Measurements from ENCODE around the gene ENTPD7. TPM values are rescaled to one million over a fixed set of nuclear protein-coding genes. Genes with fewer than 3 reads are reported as not detected.

The ENTPD7 gene
- total and polyA plus RNA-seq, 8 donors = 1.2 to 36.2 (median 12.2) TPM; not detected in 1

DNA sequence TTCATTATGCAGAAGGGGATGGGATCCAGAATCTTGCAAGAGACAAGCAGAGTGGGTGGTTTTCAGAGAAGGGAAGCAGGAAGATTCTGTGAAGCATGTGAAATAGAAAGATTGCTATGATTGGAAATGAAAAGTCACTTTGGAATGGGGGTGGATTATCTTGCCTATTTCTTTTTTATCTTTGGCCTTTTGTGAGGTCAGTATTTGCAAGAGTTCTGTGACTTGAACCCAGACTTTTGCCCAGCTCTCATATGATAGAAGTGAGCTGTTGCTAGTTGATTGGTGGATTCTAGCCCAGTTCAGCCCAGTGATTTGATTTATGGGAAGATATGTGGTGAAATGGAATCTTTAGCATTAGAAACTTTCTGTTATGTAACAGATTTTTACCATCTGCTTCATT is 17.1 kb downstream of the ENTPD7 start:
- Histone ChIP-seq H3K36me3 (peaks cover 8 to 46% (median 26%) of the 10 kb centered on the region in 4 donors), H3K4me1 (peaks cover 0 to 24% (median 0%) of the 10 kb centered on the region in 4 donors), H3K9me3 (no peaks in the 10 kb centered on the region), H3K4me3 (no peak overlapping the region), H3K27me3 (no peaks in the 10 kb centered on the region), H3K27ac (peak overlapping the region in 1 of 5 donors; percentile 15)
- intact Hi-C loops (cut with DNase I; ENCODE audit: low total_unique reads) = no loop called here
- TF ChIP-seq POLR2AphosphoS5 (IDR thresholded peaks at IDR 0.05) (no peak), POLR2A (IDR thresholded peaks at IDR 0.05) (no peak), EP300 (IDR thresholded peaks at IDR 0.05) (no peak)
- TF ChIP-seq, protein P1, sequence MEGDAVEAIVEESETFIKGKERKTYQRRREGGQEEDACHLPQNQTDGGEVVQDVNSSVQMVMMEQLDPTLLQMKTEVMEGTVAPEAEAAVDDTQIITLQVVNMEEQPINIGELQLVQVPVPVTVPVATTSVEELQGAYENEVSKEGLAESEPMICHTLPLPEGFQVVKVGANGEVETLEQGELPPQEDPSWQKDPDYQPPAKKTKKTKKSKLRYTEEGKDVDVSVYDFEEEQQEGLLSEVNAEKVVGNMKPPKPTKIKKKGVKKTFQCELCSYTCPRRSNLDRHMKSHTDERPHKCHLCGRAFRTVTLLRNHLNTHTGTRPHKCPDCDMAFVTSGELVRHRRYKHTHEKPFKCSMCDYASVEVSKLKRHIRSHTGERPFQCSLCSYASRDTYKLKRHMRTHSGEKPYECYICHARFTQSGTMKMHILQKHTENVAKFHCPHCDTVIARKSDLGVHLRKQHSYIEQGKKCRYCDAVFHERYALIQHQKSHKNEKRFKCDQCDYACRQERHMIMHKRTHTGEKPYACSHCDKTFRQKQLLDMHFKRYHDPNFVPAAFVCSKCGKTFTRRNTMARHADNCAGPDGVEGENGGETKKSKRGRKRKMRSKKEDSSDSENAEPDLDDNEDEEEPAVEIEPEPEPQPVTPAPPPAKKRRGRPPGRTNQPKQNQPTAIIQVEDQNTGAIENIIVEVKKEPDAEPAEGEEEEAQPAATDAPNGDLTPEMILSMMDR (IDR thresholded peaks at IDR 0.05) = no peak
- DNase-seq = peak in 1 of 2 donors; percentile 39

DNA sequence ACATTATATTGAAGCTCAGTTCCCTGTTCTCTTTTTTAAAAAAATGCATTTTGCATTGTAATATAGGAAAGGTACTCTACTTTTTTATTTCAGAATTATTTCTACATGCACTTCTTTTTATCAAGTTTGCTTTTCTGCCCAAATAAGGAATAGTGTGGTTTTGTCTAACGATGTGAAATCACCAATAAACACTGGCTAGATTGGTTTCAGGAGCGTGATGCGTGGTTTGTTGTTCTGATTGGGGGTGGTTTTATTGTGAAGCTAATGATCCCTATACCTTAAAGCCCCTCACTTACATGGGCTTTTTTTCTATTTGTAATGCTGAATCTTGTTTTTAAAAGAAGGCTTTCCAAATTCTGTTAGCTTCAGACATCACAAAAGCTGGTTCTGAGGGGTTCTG is 17.6 kb downstream of the ENTPD7 start:
- no peak for DNase-seq
- Histone ChIP-seq H3K27me3 (no peaks in the 10 kb centered on the region), H3K27ac (peak overlapping the region in 1 of 5 donors; percentile 15), H3K4me3 (no peak overlapping the region), H3K4me1 (peaks cover 0 to 28% (median 0%) of the 10 kb centered on the region in 4 donors), H3K9me3 (no peaks in the 10 kb centered on the region), H3K36me3 (peaks cover 8 to 45% (median 27%) of the 10 kb centered on the region in 4 donors)
- no peak for TF ChIP-seq POLR2AphosphoS5 (IDR thresholded peaks at IDR 0.05)
- TF ChIP-seq POLR2A (IDR thresholded peaks at IDR 0.05) = no peak
- TF ChIP-seq, protein P1 (IDR thresholded peaks at IDR 0.05) = no peak
- TF ChIP-seq EP300 (IDR thresholded peaks at IDR 0.05) = no peak
- WGBS, 5 donors = 64 to 77% (median 69%) methylated on average over 3 of the region's 3 CpGs
- intact Hi-C loops (cut with DNase I; ENCODE audit: low total_unique reads) = no loop called here

DNA sequence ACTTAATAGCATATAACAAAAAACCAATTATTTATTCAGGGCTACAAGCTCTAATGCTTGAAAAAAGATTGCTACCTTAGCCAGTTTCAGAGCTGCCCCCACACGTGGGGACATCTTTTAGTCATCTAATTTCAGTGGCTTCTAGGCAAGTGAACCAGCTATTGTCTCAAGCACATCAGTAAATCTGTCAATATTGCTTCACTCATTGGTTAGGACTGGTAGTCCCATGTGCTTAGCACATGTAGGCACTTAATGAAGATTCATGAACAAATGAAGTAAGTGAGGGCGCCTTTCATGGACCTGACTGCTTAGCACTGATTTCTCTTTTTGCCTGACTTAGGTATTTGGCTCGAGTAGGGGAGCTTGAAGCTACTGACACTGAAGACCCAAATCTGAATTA is 19.6 kb downstream of the ENTPD7 start:
- peaks cover 8 to 45% (median 27%) of the 10 kb centered on the region in 4 donors for H3K36me3 ChIP-seq
- H3K4me3 ChIP-seq = no peak overlapping the region
- no peaks in the 10 kb centered on the region for H3K27me3 ChIP-seq
- no peak overlapping the region for H3K27ac ChIP-seq
- H3K9me3 ChIP-seq = no peaks in the 10 kb centered on the region
- intact Hi-C loops (cut with DNase I; ENCODE audit: low total_unique reads) = no loop called here
- DNase-seq = no peak
- WGBS, 5 donors = 88 to 93% (median 92%) methylated on average over 3 of the region's 3 CpGs
- TF ChIP-seq, protein P1 (IDR thresholded peaks at IDR 0.05) = no peak
- no peak for TF ChIP-seq EP300 (IDR thresholded peaks at IDR 0.05)
- no peak for TF ChIP-seq POLR2AphosphoS5 (IDR thresholded peaks at IDR 0.05)
- no peak for TF ChIP-seq POLR2A (IDR thresholded peaks at IDR 0.05)
- H3K4me1 ChIP-seq = peaks cover 0 to 28% (median 2%) of the 10 kb centered on the region in 4 donors

DNA sequence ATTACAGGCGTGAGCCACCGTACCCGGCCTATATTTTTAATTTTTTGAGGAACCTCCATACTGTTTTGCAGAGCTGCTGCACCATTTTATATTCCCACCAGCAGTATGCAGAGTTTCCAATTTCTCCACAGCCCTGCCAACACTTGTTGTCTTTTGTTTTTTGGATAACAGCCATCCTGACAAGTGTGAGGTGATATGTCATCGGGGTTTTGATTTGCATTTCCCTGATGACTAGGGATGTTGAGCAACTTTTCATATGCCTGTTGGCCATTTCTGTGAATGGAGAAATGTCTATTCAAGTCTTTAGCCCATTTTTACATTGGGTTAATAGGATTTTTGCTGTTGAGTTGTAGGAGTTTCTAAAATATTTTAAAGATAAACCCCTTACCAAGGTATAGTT is 22.2 kb downstream of the ENTPD7 start:
- H3K9me3 ChIP-seq = no peaks in the 10 kb centered on the region
- H3K36me3 ChIP-seq = peaks cover 8 to 49% (median 32%) of the 10 kb centered on the region in 4 donors
- no peak for DNase-seq
- intact Hi-C loops (cut with DNase I; ENCODE audit: low total_unique reads) = no loop called here
- no peak overlapping the region for H3K4me3 ChIP-seq
- WGBS, 5 donors = 78 to 86% (median 82%) methylated on average over 4 of the region's 4 CpGs
- TF ChIP-seq EP300 (IDR thresholded peaks at IDR 0.05) (no peak), POLR2AphosphoS5 (IDR thresholded peaks at IDR 0.05) (no peak), POLR2A (IDR thresholded peaks at IDR 0.05) (no peak)
- TF ChIP-seq, protein P1 (IDR thresholded peaks at IDR 0.05) = no peak
- no peak overlapping the region for H3K27ac ChIP-seq
- peaks cover 0 to 22% (median 2%) of the 10 kb centered on the region in 4 donors for H3K4me1 ChIP-seq
- no peaks in the 10 kb centered on the region for H3K27me3 ChIP-seq

All from stomach (tissue), 9 donors.